Measurements from ENCODE around the gene ADCY9.

ADCY9 gene

DNA sequence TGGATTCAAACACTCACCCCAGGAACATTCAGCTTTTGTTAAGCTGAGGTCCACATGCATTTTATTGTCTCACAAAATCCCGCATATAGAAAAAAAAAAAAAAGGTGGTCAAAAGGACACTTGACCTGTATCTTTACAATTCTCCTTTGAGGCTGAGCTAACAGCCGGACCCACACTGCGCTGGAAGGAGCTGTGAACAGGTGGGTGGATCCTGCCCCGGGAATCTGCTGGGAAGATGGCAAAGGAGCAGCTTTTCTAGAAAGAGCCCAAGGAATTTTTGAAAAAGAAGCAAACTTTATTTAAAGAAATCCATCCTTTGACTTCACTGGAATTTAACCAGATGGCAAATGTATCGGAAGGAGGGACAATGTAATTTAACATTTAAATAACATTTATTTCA lies 108.1 kb downstream of the ADCY9 start:
- TF ChIP-seq, protein P1, sequence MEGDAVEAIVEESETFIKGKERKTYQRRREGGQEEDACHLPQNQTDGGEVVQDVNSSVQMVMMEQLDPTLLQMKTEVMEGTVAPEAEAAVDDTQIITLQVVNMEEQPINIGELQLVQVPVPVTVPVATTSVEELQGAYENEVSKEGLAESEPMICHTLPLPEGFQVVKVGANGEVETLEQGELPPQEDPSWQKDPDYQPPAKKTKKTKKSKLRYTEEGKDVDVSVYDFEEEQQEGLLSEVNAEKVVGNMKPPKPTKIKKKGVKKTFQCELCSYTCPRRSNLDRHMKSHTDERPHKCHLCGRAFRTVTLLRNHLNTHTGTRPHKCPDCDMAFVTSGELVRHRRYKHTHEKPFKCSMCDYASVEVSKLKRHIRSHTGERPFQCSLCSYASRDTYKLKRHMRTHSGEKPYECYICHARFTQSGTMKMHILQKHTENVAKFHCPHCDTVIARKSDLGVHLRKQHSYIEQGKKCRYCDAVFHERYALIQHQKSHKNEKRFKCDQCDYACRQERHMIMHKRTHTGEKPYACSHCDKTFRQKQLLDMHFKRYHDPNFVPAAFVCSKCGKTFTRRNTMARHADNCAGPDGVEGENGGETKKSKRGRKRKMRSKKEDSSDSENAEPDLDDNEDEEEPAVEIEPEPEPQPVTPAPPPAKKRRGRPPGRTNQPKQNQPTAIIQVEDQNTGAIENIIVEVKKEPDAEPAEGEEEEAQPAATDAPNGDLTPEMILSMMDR (IDR thresholded peaks at IDR 0.05): no peak
- H3K9me3 Mint-ChIP-seq: peaks cover 6% of the 10 kb centered on the region
- H3K36me3 Mint-ChIP-seq (ENCODE audit: low read depth): no peaks in the 10 kb centered on the region
- H3K27me3 Mint-ChIP-seq (ENCODE audit: low read depth, poor library complexity): peaks cover 16% of the 10 kb centered on the region
- DNase-seq: no peak
- no peak overlapping the region for H3K27ac Mint-ChIP-seq
- no peak overlapping the region for H3K4me3 Mint-ChIP-seq
- H3K4me1 Mint-ChIP-seq: peaks cover 43% of the 10 kb centered on the region

DNA sequence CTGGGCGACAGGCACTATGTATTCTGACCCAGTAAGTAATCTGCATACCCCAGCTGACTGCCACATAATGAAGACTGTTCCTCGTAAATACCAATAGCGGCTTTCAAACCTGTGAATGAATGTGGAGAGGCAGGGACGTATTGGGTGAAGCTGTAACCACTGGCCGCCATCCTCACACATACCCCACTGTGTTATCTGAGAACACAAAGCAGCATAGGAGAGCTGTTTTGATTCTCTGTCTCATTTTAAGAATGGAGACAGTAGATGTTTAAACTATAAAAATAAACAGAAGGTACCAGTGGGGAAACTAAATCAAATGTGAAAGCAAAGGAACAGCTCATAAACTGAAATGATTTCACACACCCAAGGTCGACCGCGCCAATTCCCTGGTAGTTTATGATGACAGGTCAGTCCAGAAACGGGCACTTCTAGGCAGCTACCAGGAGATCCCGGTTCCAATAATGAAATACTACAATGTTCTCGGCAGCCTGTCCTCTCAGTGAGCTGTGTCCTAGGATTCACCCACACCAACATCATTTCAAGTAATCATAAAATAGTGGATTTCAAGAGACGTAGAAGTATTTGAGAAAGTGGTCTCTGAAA lies 109.7 kb downstream of the ADCY9 start:
- H3K4me3 Mint-ChIP-seq: no peak overlapping the region
- H3K27ac Mint-ChIP-seq: no peak overlapping the region
- no peaks in the 10 kb centered on the region for H3K36me3 Mint-ChIP-seq (ENCODE audit: low read depth)
- no peak for DNase-seq
- H3K9me3 Mint-ChIP-seq: peaks cover 6% of the 10 kb centered on the region
- TF ChIP-seq, protein P1 (IDR thresholded peaks at IDR 0.05): no peak
- H3K27me3 Mint-ChIP-seq (ENCODE audit: low read depth, poor library complexity): peaks cover 15% of the 10 kb centered on the region
- peaks cover 33% of the 10 kb centered on the region for H3K4me1 Mint-ChIP-seq

DNA sequence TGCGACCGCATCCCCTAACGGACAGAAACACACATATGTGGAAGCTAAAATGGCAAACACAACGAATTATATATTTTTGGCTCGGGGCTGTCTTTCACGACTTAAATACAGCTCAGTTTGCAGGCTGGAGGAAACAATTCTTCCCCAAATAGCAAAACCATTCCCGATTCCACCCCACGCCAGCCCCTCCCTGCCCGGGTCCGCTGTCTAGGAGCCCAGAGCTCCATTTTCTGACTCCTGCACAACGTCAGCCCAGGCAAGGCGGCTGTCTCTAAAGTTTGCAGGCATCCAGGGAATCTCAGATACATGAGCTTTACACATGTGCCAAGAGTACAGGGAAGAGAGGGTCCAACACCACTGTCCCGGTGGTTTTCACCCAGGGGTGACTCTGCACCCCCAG lies 110.5 kb downstream of the ADCY9 start:
- Mint-ChIP-seq H3K4me3 (no peak overlapping the region), H3K9me3 (peaks cover under 1% of the 10 kb centered on the region), H3K27ac (no peak overlapping the region), H3K4me1 (peaks cover 29% of the 10 kb centered on the region), H3K36me3 (ENCODE audit: low read depth) (no peaks in the 10 kb centered on the region), H3K27me3 (ENCODE audit: low read depth, poor library complexity) (peaks cover 18% of the 10 kb centered on the region)
- TF ChIP-seq, protein P1 (IDR thresholded peaks at IDR 0.05): no peak
- no peak for DNase-seq

DNA sequence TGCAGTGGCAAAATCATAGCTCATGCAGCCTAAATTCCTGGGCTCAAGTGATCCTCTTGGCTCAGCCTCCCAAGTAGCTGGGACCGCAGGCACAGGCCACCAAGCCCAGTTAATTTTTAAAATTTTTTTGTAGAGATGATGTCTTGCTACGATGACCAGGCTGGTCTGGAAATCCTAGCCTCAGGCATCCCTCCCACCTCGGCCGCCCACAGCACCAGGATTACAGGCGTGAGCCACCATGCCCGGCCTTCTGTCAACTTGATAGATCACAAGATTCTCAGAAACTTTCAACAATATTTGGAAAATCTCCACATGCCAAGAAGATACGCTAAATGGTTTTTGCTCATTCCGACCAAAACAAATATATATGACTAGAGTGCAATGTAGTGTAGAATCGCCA lies 111.0 kb downstream of the ADCY9 start:
- TF ChIP-seq, protein P1 (IDR thresholded peaks at IDR 0.05): no peak
- Mint-ChIP-seq H3K27ac (no peak overlapping the region), H3K27me3 (ENCODE audit: low read depth, poor library complexity) (peaks cover 18% of the 10 kb centered on the region), H3K4me3 (no peak overlapping the region), H3K9me3 (no peaks in the 10 kb centered on the region), H3K4me1 (peaks cover 29% of the 10 kb centered on the region), H3K36me3 (ENCODE audit: low read depth) (no peaks in the 10 kb centered on the region)
- no peak for DNase-seq

DNA sequence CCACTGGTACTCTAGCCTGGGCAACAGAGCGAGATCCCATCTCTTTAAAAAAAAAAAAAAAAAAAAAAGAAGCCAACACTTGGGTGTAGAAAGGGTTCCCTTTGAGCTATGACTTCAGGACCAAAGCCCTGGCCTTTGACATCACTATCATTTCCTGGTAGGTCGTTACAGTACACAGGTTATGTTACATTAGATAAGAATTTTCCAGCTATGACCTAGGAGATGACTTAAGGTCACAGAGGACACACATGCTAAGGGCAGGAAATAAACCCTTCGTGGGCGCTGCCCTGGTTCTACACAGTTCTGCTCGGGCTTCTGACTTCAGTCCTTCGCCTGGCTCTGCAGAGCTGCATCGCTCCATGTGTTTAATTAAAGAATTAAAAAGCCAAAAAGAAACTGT lies 112.0 kb downstream of the ADCY9 start:
- TF ChIP-seq, protein P1 (IDR thresholded peaks at IDR 0.05): no peak
- DNase-seq: no peak
- Mint-ChIP-seq H3K27me3 (ENCODE audit: low read depth, poor library complexity) (peaks cover 14% of the 10 kb centered on the region), H3K27ac (no peak overlapping the region), H3K4me3 (no peak overlapping the region), H3K4me1 (peaks cover 39% of the 10 kb centered on the region), H3K9me3 (no peaks in the 10 kb centered on the region), H3K36me3 (ENCODE audit: low read depth) (no peaks in the 10 kb centered on the region)

DNA sequence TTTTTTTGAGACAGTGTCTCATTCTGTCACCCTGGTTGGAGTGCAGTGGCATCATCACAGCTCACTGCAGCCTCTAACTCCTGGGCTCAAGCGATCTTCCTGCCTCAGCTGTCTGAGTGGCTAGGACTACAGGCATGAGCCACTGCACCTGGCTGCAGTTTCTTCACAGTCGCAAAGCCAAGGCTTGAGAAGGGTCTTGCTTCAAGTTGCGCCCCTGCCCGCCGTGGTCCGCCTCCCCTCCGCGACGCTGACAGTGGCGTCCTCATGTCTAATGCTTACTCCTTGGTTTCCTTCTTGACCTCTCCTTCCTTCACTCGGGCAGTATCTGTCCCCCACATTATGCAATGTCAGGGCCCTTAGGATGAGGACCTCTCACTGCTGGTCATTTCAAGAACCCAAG lies 112.7 kb downstream of the ADCY9 start:
- Mint-ChIP-seq H3K36me3 (ENCODE audit: low read depth) (no peaks in the 10 kb centered on the region), H3K27me3 (ENCODE audit: low read depth, poor library complexity) (peaks cover 14% of the 10 kb centered on the region), H3K4me1 (peaks cover 45% of the 10 kb centered on the region), H3K9me3 (no peaks in the 10 kb centered on the region), H3K4me3 (no peak overlapping the region), H3K27ac (no peak overlapping the region)
- DNase-seq: no peak
- TF ChIP-seq, protein P1 (IDR thresholded peaks at IDR 0.05): no peak
